HepG2 (cell line): ENCODE measurements around the gene EIF4H. TPM values are rescaled to one million over a fixed set of nuclear protein-coding genes. Genes with fewer than 3 reads are reported as not detected.

ENCODE experiments used
- ATAC-seq: fragments of 200-7000 bp; cut with Tn5 transposase; 3 replicates; pipeline ENCODE4 v1.9.1; 2020; ENCODE audit warnings: mild to moderate bottlenecking, moderate library complexity
- BruUV-seq: library from RNA; stranded (reverse); fragments of 400-500 nt; replicated peaks from 2 replicates; lab custom pipeline; 2021; lab: Mats Ljungman, UMichigan
- CTCF ChIA-PET: fragments of 300-600 bp; formaldehyde crosslinking; extraction: SDS; loops from one replicate; lab custom pipeline; 2021; ENCODE audit warnings: low total read pairs, inconsistent platforms, low intra/inter-chr PET ratio; lab: Yijun Ruan, JAX
- POLR2A ChIA-PET: fragments of 350-600 bp; sonication (Branson Sonifier 250); formaldehyde crosslinking; loops from one replicate; lab custom pipeline; 2020; ENCODE audit warnings: antibody characterized with exemption, inconsistent platforms; lab: Yijun Ruan, JAX
- DNase-seq: peaks from one replicate; pipeline ENCODE4 v3.0.0-alpha.2; 2015; ENCODE audit warnings: low spot score
- FAIRE-seq: peaks from 3 replicates; lab custom pipeline; 2011; peaks lifted over from hg19 to GRCh38; lab: Jason Lieb, UNC
- H2AFZ ChIP-seq: one replicate; pipeline ENCODE4 v1.6.1; 2011; ENCODE audit warnings: low read length, inconsistent platforms
- H3K27ac ChIP-seq: fragments of 300-600 bp; 3 replicates; pipeline ENCODE4 v1.8.0; 2011; ENCODE audit warnings: mixed run types, mild to moderate bottlenecking, mixed read lengths, low read length, inconsistent platforms; ENCODE audit not compliant: insufficient read depth; ENCODE audit errors: extremely low read length
- H3K27me3 ChIP-seq, 2 experiments: fragments of 200-600 bp in 1 of 2; 2 replicates in 1 of 2; 3 replicates in 1 of 2; pipeline versions ENCODE4 v1.6.0 to v1.8.0; 2011; ENCODE audit warnings: low read length in 2 of 2, mild to moderate bottlenecking in 2 of 2, moderate library complexity in 2 of 2, inconsistent platforms in 1 of 2; ENCODE audit not compliant: insufficient read depth in 2 of 2, control insufficient read depth in 1 of 2
- H3K36me3 ChIP-seq, 2 experiments: fragments of 200-600 bp in 1 of 2; replicated peaks in 1 of 2; 2 replicates in 1 of 2; 3 replicates in 1 of 2; pipeline versions ENCODE4 v1.5.1 to v1.8.0; 2011; ENCODE audit warnings: low read length in 2 of 2, inconsistent platforms in 1 of 2; ENCODE audit not compliant: insufficient read depth in 2 of 2, control insufficient read depth in 1 of 2
- H3K4me1 ChIP-seq: 2 replicates; pipeline ENCODE4 v1.5.1; 2012; ENCODE audit warnings: low read length, inconsistent platforms; ENCODE audit not compliant: insufficient read depth
- H3K4me2 ChIP-seq: 2 replicates; pipeline ENCODE4 v1.6.0; 2011; ENCODE audit warnings: low read depth, low read length, inconsistent platforms
- H3K4me3 ChIP-seq, 3 experiments: fragments of 200-600 bp in 1 of 3; sonication (generic), shearing (Covaris generic) in 1 of 3; replicated peaks in 1 of 3; 2 replicates each; pipeline ENCODE4 v1.5.1; 2011 to 2016; ENCODE audit warnings: low read length in 3 of 3, inconsistent platforms in 2 of 3, low read depth in 2 of 3, mild to moderate bottlenecking in 2 of 3, control low read depth in 1 of 3, mixed read lengths in 1 of 3; ENCODE audit not compliant: insufficient read depth in 1 of 3
- H3K79me2 ChIP-seq: one replicate; pipeline ENCODE4 v1.6.1; 2011; ENCODE audit warnings: low read length, inconsistent platforms; ENCODE audit not compliant: insufficient read depth
- H3K9ac ChIP-seq: 2 replicates; pipeline ENCODE4 v1.6.0; 2011; ENCODE audit warnings: mild to moderate bottlenecking, low read depth, low read length, inconsistent platforms; ENCODE audit not compliant: insufficient read depth
- H3K9me3 ChIP-seq: 2 replicates; pipeline ENCODE4 v1.5.1; 2012; ENCODE audit warnings: mild to moderate bottlenecking, low read length
- H4K20me1 ChIP-seq: 2 replicates; pipeline ENCODE4 v1.6.0; 2011; ENCODE audit warnings: inconsistent platforms, mild to moderate bottlenecking, low read length, moderate library complexity; ENCODE audit not compliant: insufficient read depth
- DNMT3B ChIP-seq: conservative IDR thresholded peaks from 2 replicates; pipeline ENCODE4 v1.6.1; 2016; ENCODE audit warnings: missing biosample characterization, control low read depth
- HOXD1 ChIP-seq: sonication (generic); formaldehyde crosslinking; IDR thresholded peaks from 2 replicates; pipeline ENCODE4 v1.5.0; 2020; ENCODE audit warnings: missing genetic modification reagents
- KAT2B ChIP-seq: fragments of 150-350 bp; IDR thresholded peaks from 2 replicates; pipeline ENCODE4 v1.6.1; 2014; ENCODE audit warnings: low read depth, low read length, borderline replicate concordance
- MED8 ChIP-seq: sonication (generic); formaldehyde crosslinking; IDR thresholded peaks from 2 replicates; pipeline ENCODE4 v1.8.1; 2023; ENCODE audit warnings: mild to moderate bottlenecking, missing genetic modification reagents; ENCODE audit not compliant: insufficient replicate concordance
- SMYD3 ChIP-seq: sonication (generic); formaldehyde crosslinking; IDR thresholded peaks from 2 replicates; pipeline ENCODE4 v1.8.1; 2023; ENCODE audit warnings: mild to moderate bottlenecking, missing genetic modification reagents
- ZNF446 ChIP-seq: sonication (generic); formaldehyde crosslinking; IDR thresholded peaks from 2 replicates; pipeline ENCODE4 v1.5.0; 2020; ENCODE audit warnings: mild to moderate bottlenecking, missing genetic modification reagents
- ZZZ3 ChIP-seq: sonication (generic); formaldehyde crosslinking; IDR thresholded peaks from 2 replicates; pipeline ENCODE4 v1.4.0; 2020; ENCODE audit warnings: missing genetic modification reagents, mild to moderate bottlenecking, borderline replicate concordance
- WGBS: methylation state at CpG from one replicate; pipeline ENCODE4 v1.1.6; 2017; ENCODE audit warnings: low lambda C conversion rate; 5-methylcytosine and 5-hydroxymethylcytosine counted together
- in situ Hi-C: cut with HindIII; loops from 2 replicates; pipeline ENCODE4 v1.10.0; 2017; ENCODE audit warnings: low pct_unique_long_range_greater_than_20kb; ENCODE audit not compliant: extremely low pct_ligation_motif_present
- intact Hi-C: fragments of 100-400 bp; cut with micrococcal nuclease; formaldehyde crosslinking; loops from one replicate; pipeline ENCODE4 v1.10.0; 2022; ENCODE audit not compliant: unreplicated experiment
- polyA plus RNA-seq, 8 experiments: library from polyadenylated mRNA; depleted of rRNA in 3 of 8; stranded (reverse) in 7 of 8; unstranded in 1 of 8; fragments of >200 nt; fragmentation: Illumina TruSeq in 4 of 8; extraction: Trizol in 4 of 8; gene quantifications; 2 replicates each; pipeline versions ENCODE4 v1.2.1 to v1.2.3, GENCODE V29; 2011 to 2016; ENCODE audit warnings: low read depth in 4 of 8, missing spikeins in 1 of 8, mixed read lengths in 1 of 8; ENCODE audit not compliant: insufficient read depth in 1 of 8
- total RNA-seq, 5 experiments: library from RNA; depleted of rRNA; stranded (reverse); fragments of >200 nt; fragmentation: Illumina TruSeq; extraction: Trizol; gene quantifications; 2 replicates each; pipeline ENCODE4 v1.2.3, GENCODE V29; 2016; ENCODE audit warnings: low read depth in 1 of 5
- TF ChIP-seq, protein P1 (sequence below), 2 experiments: sonication (generic) in 1 of 2; formaldehyde crosslinking in 1 of 2; IDR thresholded peaks; 2 replicates each; pipeline versions ENCODE4 v1.4.0 to v1.6.1; 2016 to 2020; ENCODE audit warnings: borderline replicate concordance in 1 of 2, low read depth in 1 of 2, mild to moderate bottlenecking in 1 of 2, missing genetic modification reagents in 1 of 2
- TF ChIP-seq, protein P2 (sequence below): sonication (generic); formaldehyde crosslinking; IDR thresholded peaks from 2 replicates; pipeline ENCODE4 v1.5.1; 2020; ENCODE audit warnings: mild to moderate bottlenecking, missing genetic modification reagents, moderate library complexity
- TF ChIP-seq, protein P3 (sequence below): IDR thresholded peaks from 2 replicates; pipeline ENCODE4 v1.6.1; 2016; ENCODE audit warnings: mild to moderate bottlenecking, missing biosample characterization, missing genetic modification reagents
- TF ChIP-seq, protein P4 (sequence below), 2 experiments: sonication (generic) in 1 of 2; formaldehyde crosslinking in 1 of 2; IDR thresholded peaks; 2 replicates each; pipeline versions ENCODE4 v1.5.1 to v1.6.1; 2011 to 2020; ENCODE audit warnings: borderline replicate concordance in 1 of 2, low read depth in 1 of 2, low read length in 1 of 2, mild to moderate bottlenecking in 1 of 2, missing genetic modification reagents in 1 of 2, moderate library complexity in 1 of 2

The EIF4H gene
- total and polyA plus RNA-seq, 2 of the 13 experiments (the other 11 are each of a cell fraction or from before 2014, with no cell fraction given): 232 to 321 TPM

DNA sequence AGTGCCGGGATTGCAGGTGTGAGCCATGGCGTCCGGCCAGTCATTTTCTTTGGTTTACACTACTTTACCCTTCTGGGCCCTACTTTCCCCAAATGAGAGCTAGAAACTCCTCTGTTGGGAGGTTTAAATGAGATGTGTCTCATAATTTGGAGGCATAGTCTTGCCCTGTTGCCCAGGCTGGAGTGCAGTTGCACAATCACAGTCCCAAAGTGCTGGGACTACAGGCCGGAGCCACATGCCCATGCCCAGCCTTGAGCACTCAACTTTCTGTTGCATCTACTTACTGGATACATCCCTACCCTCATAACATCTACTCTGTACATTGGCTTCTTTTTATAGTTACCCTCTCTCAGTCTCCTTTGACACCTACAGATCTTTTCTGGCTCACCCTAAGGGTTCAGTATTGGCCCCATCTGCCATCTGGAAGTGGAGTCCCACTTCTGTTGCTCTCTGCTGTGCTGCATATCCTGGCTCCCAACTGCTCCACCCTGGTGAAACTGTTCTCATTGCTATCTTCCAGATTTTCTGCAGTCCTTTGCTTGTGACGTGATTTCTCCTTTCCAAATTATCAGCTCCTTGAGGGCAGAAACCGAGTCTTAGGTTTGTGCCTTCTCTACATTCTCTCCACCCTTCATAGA, 8.4 kb downstream of the EIF4H start (continued):
- TF ChIP-seq, protein P1, sequence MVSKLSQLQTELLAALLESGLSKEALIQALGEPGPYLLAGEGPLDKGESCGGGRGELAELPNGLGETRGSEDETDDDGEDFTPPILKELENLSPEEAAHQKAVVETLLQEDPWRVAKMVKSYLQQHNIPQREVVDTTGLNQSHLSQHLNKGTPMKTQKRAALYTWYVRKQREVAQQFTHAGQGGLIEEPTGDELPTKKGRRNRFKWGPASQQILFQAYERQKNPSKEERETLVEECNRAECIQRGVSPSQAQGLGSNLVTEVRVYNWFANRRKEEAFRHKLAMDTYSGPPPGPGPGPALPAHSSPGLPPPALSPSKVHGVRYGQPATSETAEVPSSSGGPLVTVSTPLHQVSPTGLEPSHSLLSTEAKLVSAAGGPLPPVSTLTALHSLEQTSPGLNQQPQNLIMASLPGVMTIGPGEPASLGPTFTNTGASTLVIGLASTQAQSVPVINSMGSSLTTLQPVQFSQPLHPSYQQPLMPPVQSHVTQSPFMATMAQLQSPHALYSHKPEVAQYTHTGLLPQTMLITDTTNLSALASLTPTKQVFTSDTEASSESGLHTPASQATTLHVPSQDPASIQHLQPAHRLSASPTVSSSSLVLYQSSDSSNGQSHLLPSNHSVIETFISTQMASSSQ (IDR thresholded peaks at IDR 0.05; ENCODE audit: low read depth): no peak
- TF ChIP-seq, protein P1 (CRISPR knock-in tag; IDR thresholded peaks at IDR 0.05; ENCODE audit: borderline replicate concordance): no peak
- TF ChIP-seq, all 625 proteins: peak for 4

DNA sequence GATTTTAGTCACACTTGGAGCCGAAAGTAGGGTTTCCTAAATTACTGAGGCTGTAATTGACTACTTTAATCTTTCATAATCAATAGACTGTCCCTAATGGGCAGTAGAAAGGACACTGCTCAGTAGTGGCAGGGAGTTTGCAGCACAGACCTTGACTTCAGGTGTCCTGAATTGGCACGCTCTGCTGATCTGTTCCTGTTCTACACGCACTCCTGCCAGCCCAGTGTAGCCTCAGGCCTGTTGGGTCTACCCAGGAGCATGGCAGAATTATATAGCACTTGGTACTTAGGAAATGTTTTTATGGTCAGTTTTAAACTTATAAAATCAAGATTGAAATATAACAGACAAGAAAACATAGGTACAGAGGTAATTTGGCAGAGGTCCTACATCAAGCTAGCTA, 9.0 kb downstream of the EIF4H start:
- peaks cover 42% of the 10 kb centered on the region for H3K4me1 ChIP-seq
- no TSS peak for BruUV-seq
- peaks cover 98% of the 10 kb centered on the region for H3K79me2 ChIP-seq
- 90% methylated on average over 3 of the region's 3 CpGs for WGBS
- in situ Hi-C loops: no loop called here
- H2AFZ ChIP-seq: no peak overlapping the region
- DNase-seq (no peak), ATAC-seq (peak; percentile 36; the same call in 2 of the 3 replicates), FAIRE-seq (no peak)
- no peak overlapping the region for H3K4me2 ChIP-seq
- CTCF ChIA-PET: interaction anchor here (1.8 kb wide), 1 partner anchor 115 kb away, joined by 10 read pairs; no protein-coding TSS in a partner anchor
- H3K9ac ChIP-seq: no peak overlapping the region
- H3K4me3 ChIP-seq: no peak overlapping the region
- H3K9me3 ChIP-seq: no peaks in the 10 kb centered on the region
- no peaks in the 10 kb centered on the region for H3K27me3 ChIP-seq
- H3K36me3 ChIP-seq: peaks cover 13 to 54% of the 10 kb centered on the region in 2 experiments
- intact Hi-C loops: loop anchor here (1.0 kb wide), 1 partner anchor 116 kb away; no protein-coding TSS in a partner anchor
- no peak overlapping the region for H3K27ac ChIP-seq
- POLR2A ChIA-PET: interaction anchor here (0.9 to 1.4 kb wide), 2 partner anchors 10 kb away, joined by 3 to 5 read pairs; partner anchors contain the start of gene EIF4H
- H4K20me1 ChIP-seq: peaks cover 100% of the 10 kb centered on the region
- TF ChIP-seq, protein P2, sequence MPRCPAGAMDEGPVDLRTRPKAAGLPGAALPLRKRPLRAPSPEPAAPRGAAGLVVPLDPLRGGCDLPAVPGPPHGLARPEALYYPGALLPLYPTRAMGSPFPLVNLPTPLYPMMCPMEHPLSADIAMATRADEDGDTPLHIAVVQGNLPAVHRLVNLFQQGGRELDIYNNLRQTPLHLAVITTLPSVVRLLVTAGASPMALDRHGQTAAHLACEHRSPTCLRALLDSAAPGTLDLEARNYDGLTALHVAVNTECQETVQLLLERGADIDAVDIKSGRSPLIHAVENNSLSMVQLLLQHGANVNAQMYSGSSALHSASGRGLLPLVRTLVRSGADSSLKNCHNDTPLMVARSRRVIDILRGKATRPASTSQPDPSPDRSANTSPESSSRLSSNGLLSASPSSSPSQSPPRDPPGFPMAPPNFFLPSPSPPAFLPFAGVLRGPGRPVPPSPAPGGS (CRISPR knock-in tag): no peak
- TF ChIP-seq, protein P3, sequence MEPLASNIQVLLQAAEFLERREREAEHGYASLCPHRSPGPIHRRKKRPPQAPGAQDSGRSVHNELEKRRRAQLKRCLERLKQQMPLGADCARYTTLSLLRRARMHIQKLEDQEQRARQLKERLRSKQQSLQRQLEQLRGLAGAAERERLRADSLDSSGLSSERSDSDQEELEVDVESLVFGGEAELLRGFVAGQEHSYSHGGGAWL (CRISPR knock-in tag): no peak
- TF ChIP-seq DNMT3B (CRISPR knock-in tag): no peak
- TF ChIP-seq HOXD1 (CRISPR knock-in tag): no peak
- TF ChIP-seq SMYD3 (CRISPR knock-in tag): no peak
- no peak for TF ChIP-seq KAT2B
- TF ChIP-seq MED8: no peak
- TF ChIP-seq, protein P4, sequence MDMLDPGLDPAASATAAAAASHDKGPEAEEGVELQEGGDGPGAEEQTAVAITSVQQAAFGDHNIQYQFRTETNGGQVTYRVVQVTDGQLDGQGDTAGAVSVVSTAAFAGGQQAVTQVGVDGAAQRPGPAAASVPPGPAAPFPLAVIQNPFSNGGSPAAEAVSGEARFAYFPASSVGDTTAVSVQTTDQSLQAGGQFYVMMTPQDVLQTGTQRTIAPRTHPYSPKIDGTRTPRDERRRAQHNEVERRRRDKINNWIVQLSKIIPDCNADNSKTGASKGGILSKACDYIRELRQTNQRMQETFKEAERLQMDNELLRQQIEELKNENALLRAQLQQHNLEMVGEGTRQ (IDR thresholded peaks at IDR 0.05; ENCODE audit: low read depth, low read length): no peak
- TF ChIP-seq, protein P4 (CRISPR knock-in tag; IDR thresholded peaks at IDR 0.05; ENCODE audit: borderline replicate concordance): no peak
- TF ChIP-seq ZZZ3 (CRISPR knock-in tag): no peak
- no peak for TF ChIP-seq ZNF446
